ENCODE results near the gene SEMA3D.

The SEMA3D gene

GRCh38 chr7:85217085-85217484 is 30.2 kb upstream of the SEMA3D start:
- Histone ChIP-seq H3K4me3 (ENCODE audit: low read length) (no peak overlapping the region), H3K9ac (ENCODE audit: low read length) (no peak overlapping the region), H3K4me1 (ENCODE audit: control insufficient read depth, insufficient read depth, low read length) (no peaks in the 10 kb centered on the region), H3K36me3 (ENCODE audit: control insufficient read depth, insufficient read depth, low read length, severe bottlenecking) (no peaks in the 10 kb centered on the region), H3K9me3 (ENCODE audit: control insufficient read depth, low read length) (no peaks in the 10 kb centered on the region), H3K27me3 (replicated peaks; ENCODE audit: control insufficient read depth, insufficient read depth, low read length) (no peaks in the 10 kb centered on the region)
- no peak for DNase-seq (ENCODE audit: low read depth)

GRCh38 chr7:85215098-85215497 is 28.2 kb upstream of the SEMA3D start:
- no peak for DNase-seq (ENCODE audit: low read depth)
- Histone ChIP-seq H3K27me3 (replicated peaks; ENCODE audit: control insufficient read depth, insufficient read depth, low read length) (no peaks in the 10 kb centered on the region), H3K4me1 (ENCODE audit: control insufficient read depth, insufficient read depth, low read length) (no peaks in the 10 kb centered on the region), H3K9me3 (ENCODE audit: control insufficient read depth, low read length) (no peaks in the 10 kb centered on the region), H3K36me3 (ENCODE audit: control insufficient read depth, insufficient read depth, low read length, severe bottlenecking) (no peaks in the 10 kb centered on the region), H3K9ac (ENCODE audit: low read length) (no peak overlapping the region), H3K4me3 (ENCODE audit: low read length) (no peak overlapping the region)

- no peaks in the 10 kb centered on the region for H3K27me3 ChIP-seq (replicated peaks; ENCODE audit: control insufficient read depth, insufficient read depth, low read length)
- no peak overlapping the region for H3K4me3 ChIP-seq (ENCODE audit: low read length)
- no peaks in the 10 kb centered on the region for H3K4me1 ChIP-seq (ENCODE audit: control insufficient read depth, insufficient read depth, low read length)
- no peak for DNase-seq (ENCODE audit: low read depth)
- no peak overlapping the region for H3K9ac ChIP-seq (ENCODE audit: low read length)
- H3K9me3 ChIP-seq (ENCODE audit: control insufficient read depth, low read length): no peaks in the 10 kb centered on the region
- no peaks in the 10 kb centered on the region for H3K36me3 ChIP-seq (ENCODE audit: control insufficient read depth, insufficient read depth, low read length, severe bottlenecking)
These were observed 26.6 kb upstream of the SEMA3D start for GRCh38 chr7:85213500-85213899.

- Histone ChIP-seq H3K4me3 (ENCODE audit: low read length) (no peak overlapping the region), H3K4me1 (ENCODE audit: control insufficient read depth, insufficient read depth, low read length) (peaks cover 3% of the 10 kb centered on the region), H3K9me3 (ENCODE audit: control insufficient read depth, low read length) (peaks cover 3% of the 10 kb centered on the region), H3K9ac (ENCODE audit: low read length) (no peak overlapping the region), H3K36me3 (ENCODE audit: control insufficient read depth, insufficient read depth, low read length, severe bottlenecking) (no peaks in the 10 kb centered on the region), H3K27me3 (replicated peaks; ENCODE audit: control insufficient read depth, insufficient read depth, low read length) (no peaks in the 10 kb centered on the region)
- DNase-seq (ENCODE audit: low read depth): no peak
These were observed 18.9 kb upstream of the SEMA3D start for GRCh38 chr7:85205754-85206153.

GRCh38 chr7:85204496-85204895 is 17.6 kb upstream of the SEMA3D start:
- no peak for DNase-seq (ENCODE audit: low read depth)
- H3K36me3 ChIP-seq (ENCODE audit: control insufficient read depth, insufficient read depth, low read length, severe bottlenecking): no peaks in the 10 kb centered on the region
- peaks cover 3% of the 10 kb centered on the region for H3K9me3 ChIP-seq (ENCODE audit: control insufficient read depth, low read length)
- H3K4me1 ChIP-seq (ENCODE audit: control insufficient read depth, insufficient read depth, low read length): peaks cover 3% of the 10 kb centered on the region
- H3K4me3 ChIP-seq (ENCODE audit: low read length): no peak overlapping the region
- no peaks in the 10 kb centered on the region for H3K27me3 ChIP-seq (replicated peaks; ENCODE audit: control insufficient read depth, insufficient read depth, low read length)
- H3K9ac ChIP-seq (ENCODE audit: low read length): no peak overlapping the region

DNA sequence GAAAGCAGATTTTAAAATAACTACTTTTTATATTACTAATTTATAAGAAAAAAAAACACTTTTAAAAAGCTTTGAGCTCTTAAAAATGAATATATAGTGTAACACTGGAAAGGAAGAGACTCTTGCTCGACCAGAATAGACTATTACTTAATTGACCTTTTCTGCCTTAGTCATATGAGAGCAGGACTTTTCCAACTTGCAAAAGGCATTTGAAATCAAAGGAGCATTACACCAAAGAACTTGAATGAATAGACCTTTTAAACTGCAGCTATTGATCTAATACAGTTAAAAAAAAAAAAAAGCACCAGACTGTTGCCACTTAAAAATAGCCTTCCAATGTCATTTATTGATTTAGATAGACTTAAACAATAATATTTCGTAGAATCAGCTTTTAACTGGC is 17.2 kb upstream of the SEMA3D start:
- no peak for DNase-seq (ENCODE audit: low read depth)
- Histone ChIP-seq H3K4me3 (ENCODE audit: low read length) (no peak overlapping the region), H3K36me3 (ENCODE audit: control insufficient read depth, insufficient read depth, low read length, severe bottlenecking) (no peaks in the 10 kb centered on the region), H3K27me3 (replicated peaks; ENCODE audit: control insufficient read depth, insufficient read depth, low read length) (no peaks in the 10 kb centered on the region), H3K9me3 (ENCODE audit: control insufficient read depth, low read length) (peaks cover 3% of the 10 kb centered on the region), H3K4me1 (ENCODE audit: control insufficient read depth, insufficient read depth, low read length) (peaks cover 3% of the 10 kb centered on the region), H3K9ac (ENCODE audit: low read length) (no peak overlapping the region)

DNA sequence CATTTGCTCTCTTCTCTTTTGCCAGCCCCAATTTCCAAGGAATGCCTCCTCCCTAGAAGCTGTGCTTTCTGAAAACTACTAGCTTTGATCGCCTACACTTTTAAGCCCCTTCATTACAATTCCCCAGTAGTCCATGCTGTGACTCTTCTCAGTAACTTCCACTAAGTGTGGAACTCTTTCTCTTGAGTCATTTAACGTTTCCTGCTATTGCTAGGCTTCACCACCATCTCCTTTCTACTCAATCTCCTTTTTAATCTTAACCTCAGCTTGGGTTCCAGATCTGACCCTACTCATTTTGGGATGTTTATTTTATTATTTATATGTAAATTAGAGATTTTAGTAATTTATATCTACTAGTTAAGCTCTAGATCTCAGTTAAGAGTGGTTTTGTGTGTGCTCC is 14.4 kb upstream of the SEMA3D start:
- H3K9ac ChIP-seq (ENCODE audit: low read length): no peak overlapping the region
- no peak for DNase-seq (ENCODE audit: low read depth)
- no peaks in the 10 kb centered on the region for H3K36me3 ChIP-seq (ENCODE audit: control insufficient read depth, insufficient read depth, low read length, severe bottlenecking)
- H3K9me3 ChIP-seq (ENCODE audit: control insufficient read depth, low read length): peaks cover 3% of the 10 kb centered on the region
- peaks cover 3% of the 10 kb centered on the region for H3K4me1 ChIP-seq (ENCODE audit: control insufficient read depth, insufficient read depth, low read length)
- no peaks in the 10 kb centered on the region for H3K27me3 ChIP-seq (replicated peaks; ENCODE audit: control insufficient read depth, insufficient read depth, low read length)
- no peak overlapping the region for H3K4me3 ChIP-seq (ENCODE audit: low read length)

DNA sequence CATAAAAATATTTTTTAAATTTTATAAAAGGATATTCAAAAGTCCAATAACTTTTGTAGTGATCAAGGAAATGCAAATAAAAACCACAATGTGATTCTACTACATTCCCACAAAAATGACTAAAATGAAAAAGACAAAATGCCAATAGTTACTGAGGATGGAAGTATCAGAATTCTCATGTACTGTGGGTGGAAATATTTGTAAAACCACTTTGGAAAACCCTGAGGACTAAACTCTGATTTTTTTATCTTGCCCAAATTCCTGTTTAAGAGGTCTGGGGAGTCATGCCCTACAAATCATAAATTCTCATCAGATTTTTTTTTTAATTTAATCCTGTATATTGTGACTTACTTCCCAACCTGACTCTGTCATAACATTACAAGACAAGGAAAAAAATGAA is 9.8 kb upstream of the SEMA3D start:
- H3K4me3 ChIP-seq (ENCODE audit: low read length): no peak overlapping the region
- no peak for DNase-seq (ENCODE audit: low read depth)

DNA sequence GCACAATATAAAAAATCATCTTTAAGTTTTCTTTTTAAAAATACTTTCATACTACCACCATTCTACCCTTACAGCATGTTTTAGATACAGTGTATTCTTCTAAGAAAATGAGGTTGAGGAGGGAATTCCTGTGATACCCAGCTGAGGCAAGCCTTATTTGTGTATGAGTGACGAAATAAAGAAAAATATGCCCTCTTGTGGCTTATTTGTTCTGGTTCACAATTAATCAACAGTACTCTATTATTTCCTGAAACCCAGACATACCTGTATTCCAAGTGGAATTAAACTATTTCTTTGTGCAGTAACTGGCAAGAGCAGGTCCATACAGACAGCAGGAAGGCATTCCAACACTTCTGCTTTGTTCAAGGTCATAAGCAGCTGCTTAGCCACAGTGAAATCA is 4.5 kb upstream of the SEMA3D start:
- peaks cover 14% of the 10 kb centered on the region for H3K27me3 ChIP-seq (replicated peaks; ENCODE audit: control insufficient read depth, insufficient read depth, low read length)
- no peak overlapping the region for H3K4me3 ChIP-seq (ENCODE audit: low read length)
- peaks cover 8% of the 10 kb centered on the region for H3K4me1 ChIP-seq (ENCODE audit: control insufficient read depth, insufficient read depth, low read length)
- peak; percentile 76 for DNase-seq (ENCODE audit: low read depth)
- H3K9ac ChIP-seq (ENCODE audit: low read length): no peak overlapping the region
- no peaks in the 10 kb centered on the region for H3K36me3 ChIP-seq (ENCODE audit: control insufficient read depth, insufficient read depth, low read length, severe bottlenecking)
- no peaks in the 10 kb centered on the region for H3K9me3 ChIP-seq (ENCODE audit: control insufficient read depth, low read length)

More for the DNA sequence above, 9.8 kb upstream of the SEMA3D start:
- Histone ChIP-seq H3K27me3 (replicated peaks; ENCODE audit: control insufficient read depth, insufficient read depth, low read length) (no peaks in the 10 kb centered on the region), H3K9me3 (ENCODE audit: control insufficient read depth, low read length) (no peaks in the 10 kb centered on the region), H3K9ac (ENCODE audit: low read length) (no peak overlapping the region), H3K4me1 (ENCODE audit: control insufficient read depth, insufficient read depth, low read length) (no peaks in the 10 kb centered on the region), H3K36me3 (ENCODE audit: control insufficient read depth, insufficient read depth, low read length, severe bottlenecking) (no peaks in the 10 kb centered on the region)

- Histone ChIP-seq H3K4me1 (ENCODE audit: control insufficient read depth, insufficient read depth, low read length) (peaks cover 13% of the 10 kb centered on the region), H3K4me3 (ENCODE audit: low read length) (peak overlapping the region; percentile 87), H3K36me3 (ENCODE audit: control insufficient read depth, insufficient read depth, low read length, severe bottlenecking) (no peaks in the 10 kb centered on the region), H3K27me3 (replicated peaks; ENCODE audit: control insufficient read depth, insufficient read depth, low read length) (peaks cover 22% of the 10 kb centered on the region), H3K9me3 (ENCODE audit: control insufficient read depth, low read length) (no peaks in the 10 kb centered on the region), H3K9ac (ENCODE audit: low read length) (peak overlapping the region; percentile 73)
- peak; percentile 75 for DNase-seq (ENCODE audit: low read depth)
These were observed 754 bp downstream of the SEMA3D start for GRCh38 chr7:85186083-85186520.

GRCh38 chr7:85185424-85186082 is 1.3 kb downstream of the SEMA3D start:
- peak; percentile 87 for DNase-seq (ENCODE audit: low read depth)
- H3K4me3 ChIP-seq (ENCODE audit: low read length): peak overlapping the region; percentile 87
- peaks cover 22% of the 10 kb centered on the region for H3K27me3 ChIP-seq (replicated peaks; ENCODE audit: control insufficient read depth, insufficient read depth, low read length)

More at GRCh38 chr7:85185424-85186082, 1.3 kb downstream of the SEMA3D start:
- Histone ChIP-seq H3K9ac (ENCODE audit: low read length) (peak overlapping the region; percentile 73), H3K36me3 (ENCODE audit: control insufficient read depth, insufficient read depth, low read length, severe bottlenecking) (no peaks in the 10 kb centered on the region), H3K4me1 (ENCODE audit: control insufficient read depth, insufficient read depth, low read length) (peaks cover 13% of the 10 kb centered on the region), H3K9me3 (ENCODE audit: control insufficient read depth, low read length) (no peaks in the 10 kb centered on the region)
